ENCODE data around the gene NLRP1. TPM values are rescaled to one million over a fixed set of nuclear protein-coding genes. Genes with fewer than 3 reads are reported as not detected.

The NLRP1 gene
- total and polyA plus RNA-seq, 2 of the 13 experiments (the other 11 are each of a cell fraction or from before 2014, with no cell fraction given) = 3.4 to 3.7 TPM

DNA sequence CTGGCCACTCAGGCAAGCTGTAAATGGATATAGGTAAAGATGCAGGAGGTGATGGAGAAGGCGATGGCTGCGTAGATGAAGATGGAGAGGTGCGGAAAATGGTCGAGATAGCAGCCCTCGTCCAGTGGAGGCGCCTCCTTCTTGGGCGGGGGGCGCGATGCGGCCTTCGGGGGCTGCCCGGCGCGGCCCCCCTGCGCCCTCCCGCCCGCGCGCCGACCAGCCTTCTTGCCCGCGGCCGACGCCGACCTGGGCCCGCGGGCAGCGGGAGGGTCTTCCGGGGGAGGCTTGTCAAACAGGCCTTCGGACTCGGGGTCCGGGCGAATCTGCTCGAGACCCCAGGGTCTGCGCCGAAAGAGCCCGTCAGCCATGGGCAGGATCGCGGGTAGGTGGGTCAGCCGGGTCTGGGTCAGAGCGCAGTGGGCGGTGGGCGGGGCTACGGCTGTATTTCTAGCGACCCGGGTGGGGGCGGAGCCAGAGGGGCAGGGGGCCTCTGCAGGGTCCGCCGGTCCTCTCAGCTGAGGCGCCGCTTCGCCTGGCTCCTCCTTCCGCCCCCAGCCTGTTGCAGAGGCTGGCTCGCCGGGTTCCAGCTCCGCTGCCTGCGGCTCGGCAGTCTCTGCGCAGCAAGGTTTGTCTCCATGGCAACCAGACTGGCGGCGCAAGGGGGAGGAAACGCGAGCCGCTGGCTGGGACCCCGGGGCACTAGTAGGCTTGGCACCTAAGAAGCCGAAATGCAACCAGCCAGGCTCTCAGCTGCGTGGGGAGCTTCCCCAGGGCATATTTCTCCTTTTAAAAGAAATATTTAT lies 83.5 kb downstream of the NLRP1 start (continued):
- TF ChIP-seq ZNF44 (CRISPR knock-in tag; IDR thresholded peaks at IDR 0.05) = no peak
- TF ChIP-seq RFX5 (IDR thresholded peaks at IDR 0.05; ENCODE audit: low read depth, low read length) = no peak
- TF ChIP-seq ZNF7 (CRISPR knock-in tag; IDR thresholded peaks at IDR 0.05) = no peak
- TF ChIP-seq SOX6 (IDR thresholded peaks at IDR 0.05) = no peak
- peak; percentile 42; the same call in 1 of the 2 replicates for TF ChIP-seq SOX6 (CRISPR knock-in tag; IDR thresholded peaks at IDR 0.05)
- TF ChIP-seq SALL1 (CRISPR knock-in tag; IDR thresholded peaks at IDR 0.05) = peak; percentile 75
- TF ChIP-seq ZNF747 (CRISPR knock-in tag; IDR thresholded peaks at IDR 0.05; ENCODE audit: borderline replicate concordance) = peak; percentile 64; the same call in 1 of the 2 replicates
- no peak for TF ChIP-seq ZFP41 (CRISPR knock-in tag; IDR thresholded peaks at IDR 0.05; ENCODE audit: borderline replicate concordance)
- TF ChIP-seq ZNF563 (CRISPR knock-in tag; IDR thresholded peaks at IDR 0.05) = peak; percentile 83; the same call in 1 of the 2 replicates
- TF ChIP-seq, protein P1, sequence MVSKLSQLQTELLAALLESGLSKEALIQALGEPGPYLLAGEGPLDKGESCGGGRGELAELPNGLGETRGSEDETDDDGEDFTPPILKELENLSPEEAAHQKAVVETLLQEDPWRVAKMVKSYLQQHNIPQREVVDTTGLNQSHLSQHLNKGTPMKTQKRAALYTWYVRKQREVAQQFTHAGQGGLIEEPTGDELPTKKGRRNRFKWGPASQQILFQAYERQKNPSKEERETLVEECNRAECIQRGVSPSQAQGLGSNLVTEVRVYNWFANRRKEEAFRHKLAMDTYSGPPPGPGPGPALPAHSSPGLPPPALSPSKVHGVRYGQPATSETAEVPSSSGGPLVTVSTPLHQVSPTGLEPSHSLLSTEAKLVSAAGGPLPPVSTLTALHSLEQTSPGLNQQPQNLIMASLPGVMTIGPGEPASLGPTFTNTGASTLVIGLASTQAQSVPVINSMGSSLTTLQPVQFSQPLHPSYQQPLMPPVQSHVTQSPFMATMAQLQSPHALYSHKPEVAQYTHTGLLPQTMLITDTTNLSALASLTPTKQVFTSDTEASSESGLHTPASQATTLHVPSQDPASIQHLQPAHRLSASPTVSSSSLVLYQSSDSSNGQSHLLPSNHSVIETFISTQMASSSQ (IDR thresholded peaks at IDR 0.05; ENCODE audit: low read depth) = no peak
- TF ChIP-seq, protein P1 (CRISPR knock-in tag; IDR thresholded peaks at IDR 0.05; ENCODE audit: borderline replicate concordance) = peak; percentile 19; the same call in 1 of the 2 replicates
- TF ChIP-seq, protein P2, sequence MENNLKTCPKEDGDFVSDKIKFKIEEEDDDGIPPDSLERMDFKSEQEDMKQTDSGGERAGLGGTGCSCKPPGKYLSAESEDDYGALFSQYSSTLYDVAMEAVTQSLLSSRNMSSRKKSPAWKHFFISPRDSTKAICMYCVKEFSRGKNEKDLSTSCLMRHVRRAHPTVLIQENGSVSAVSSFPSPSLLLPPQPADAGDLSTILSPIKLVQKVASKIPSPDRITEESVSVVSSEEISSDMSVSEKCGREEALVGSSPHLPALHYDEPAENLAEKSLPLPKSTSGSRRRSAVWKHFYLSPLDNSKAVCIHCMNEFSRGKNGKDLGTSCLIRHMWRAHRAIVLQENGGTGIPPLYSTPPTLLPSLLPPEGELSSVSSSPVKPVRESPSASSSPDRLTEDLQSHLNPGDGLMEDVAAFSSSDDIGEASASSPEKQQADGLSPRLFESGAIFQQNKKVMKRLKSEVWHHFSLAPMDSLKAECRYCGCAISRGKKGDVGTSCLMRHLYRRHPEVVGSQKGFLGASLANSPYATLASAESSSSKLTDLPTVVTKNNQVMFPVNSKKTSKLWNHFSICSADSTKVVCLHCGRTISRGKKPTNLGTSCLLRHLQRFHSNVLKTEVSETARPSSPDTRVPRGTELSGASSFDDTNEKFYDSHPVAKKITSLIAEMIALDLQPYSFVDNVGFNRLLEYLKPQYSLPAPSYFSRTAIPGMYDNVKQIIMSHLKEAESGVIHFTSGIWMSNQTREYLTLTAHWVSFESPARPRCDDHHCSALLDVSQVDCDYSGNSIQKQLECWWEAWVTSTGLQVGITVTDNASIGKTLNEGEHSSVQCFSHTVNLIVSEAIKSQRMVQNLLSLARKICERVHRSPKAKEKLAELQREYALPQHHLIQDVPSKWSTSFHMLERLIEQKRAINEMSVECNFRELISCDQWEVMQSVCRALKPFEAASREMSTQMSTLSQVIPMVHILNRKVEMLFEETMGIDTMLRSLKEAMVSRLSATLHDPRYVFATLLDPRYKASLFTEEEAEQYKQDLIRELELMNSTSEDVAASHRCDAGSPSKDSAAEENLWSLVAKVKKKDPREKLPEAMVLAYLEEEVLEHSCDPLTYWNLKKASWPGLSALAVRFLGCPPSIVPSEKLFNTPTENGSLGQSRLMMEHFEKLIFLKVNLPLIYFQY (CRISPR knock-in tag; IDR thresholded peaks at IDR 0.05; ENCODE audit: borderline replicate concordance) = peak; percentile 80; the same call in 1 of the 2 replicates
- TF ChIP-seq, protein P3, sequence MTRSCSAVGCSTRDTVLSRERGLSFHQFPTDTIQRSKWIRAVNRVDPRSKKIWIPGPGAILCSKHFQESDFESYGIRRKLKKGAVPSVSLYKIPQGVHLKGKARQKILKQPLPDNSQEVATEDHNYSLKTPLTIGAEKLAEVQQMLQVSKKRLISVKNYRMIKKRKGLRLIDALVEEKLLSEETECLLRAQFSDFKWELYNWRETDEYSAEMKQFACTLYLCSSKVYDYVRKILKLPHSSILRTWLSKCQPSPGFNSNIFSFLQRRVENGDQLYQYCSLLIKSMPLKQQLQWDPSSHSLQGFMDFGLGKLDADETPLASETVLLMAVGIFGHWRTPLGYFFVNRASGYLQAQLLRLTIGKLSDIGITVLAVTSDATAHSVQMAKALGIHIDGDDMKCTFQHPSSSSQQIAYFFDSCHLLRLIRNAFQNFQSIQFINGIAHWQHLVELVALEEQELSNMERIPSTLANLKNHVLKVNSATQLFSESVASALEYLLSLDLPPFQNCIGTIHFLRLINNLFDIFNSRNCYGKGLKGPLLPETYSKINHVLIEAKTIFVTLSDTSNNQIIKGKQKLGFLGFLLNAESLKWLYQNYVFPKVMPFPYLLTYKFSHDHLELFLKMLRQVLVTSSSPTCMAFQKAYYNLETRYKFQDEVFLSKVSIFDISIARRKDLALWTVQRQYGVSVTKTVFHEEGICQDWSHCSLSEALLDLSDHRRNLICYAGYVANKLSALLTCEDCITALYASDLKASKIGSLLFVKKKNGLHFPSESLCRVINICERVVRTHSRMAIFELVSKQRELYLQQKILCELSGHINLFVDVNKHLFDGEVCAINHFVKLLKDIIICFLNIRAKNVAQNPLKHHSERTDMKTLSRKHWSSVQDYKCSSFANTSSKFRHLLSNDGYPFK (CRISPR knock-in tag; IDR thresholded peaks at IDR 0.05; ENCODE audit: borderline replicate concordance) = no peak
- peak; percentile 53 for TF ChIP-seq TEAD3 (CRISPR knock-in tag; optimal IDR thresholded peaks at IDR 0.05; ENCODE audit: borderline replicate concordance)
- no peak for TF ChIP-seq ZNF468 (CRISPR knock-in tag; IDR thresholded peaks at IDR 0.05)

Data from HepG2 (cell line).